ENCODE results near the gene ADK. TPM values are rescaled to one million over a fixed set of nuclear protein-coding genes. Genes with fewer than 3 reads are reported as not detected.

Gene ADK
- total RNA-seq, 4 donors from 2014 or later, result 15.9 to 28.8 (median 23.3) TPM

DNA sequence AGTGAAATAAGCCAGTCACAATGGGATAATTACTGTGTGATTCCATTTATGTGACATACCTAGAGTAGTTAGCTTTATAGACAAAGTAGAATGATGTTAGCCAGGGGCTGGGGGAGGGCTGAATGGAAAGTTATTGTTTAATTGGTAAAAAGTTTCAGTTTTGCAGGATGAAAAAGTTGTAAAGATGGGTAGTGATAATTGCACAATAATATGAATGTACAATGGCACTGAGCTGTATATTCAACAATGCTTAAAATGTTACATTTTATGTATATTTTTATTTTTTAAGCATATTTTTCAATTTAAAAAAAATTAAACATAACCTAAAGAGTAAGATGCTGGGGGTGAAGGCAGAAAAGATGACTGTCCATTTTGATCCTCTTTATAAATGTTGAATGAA lies 459.3 kb downstream of the ADK start:
- Histone ChIP-seq H3K4me1 (no peaks in the 10 kb centered on the region), H3K4me3 (no peak overlapping the region), H3K27ac (no peak overlapping the region), H3K36me3 (no peaks in the 10 kb centered on the region), H3K9me3 (no peaks in the 10 kb centered on the region), H3K27me3 (no peaks in the 10 kb centered on the region)
- intact Hi-C loops (cut with DNase I; ENCODE audit: low total_unique reads) (no loop called here), in situ Hi-C loops (cut with MboI; ENCODE audit: low sequenced_read_pairs in 4 of 4) (no loop called here)
- DNase-seq (no peak), ATAC-seq (no peak)
- TF ChIP-seq POLR2A (IDR thresholded peaks at IDR 0.05), result no peak
- TF ChIP-seq, protein P1, sequence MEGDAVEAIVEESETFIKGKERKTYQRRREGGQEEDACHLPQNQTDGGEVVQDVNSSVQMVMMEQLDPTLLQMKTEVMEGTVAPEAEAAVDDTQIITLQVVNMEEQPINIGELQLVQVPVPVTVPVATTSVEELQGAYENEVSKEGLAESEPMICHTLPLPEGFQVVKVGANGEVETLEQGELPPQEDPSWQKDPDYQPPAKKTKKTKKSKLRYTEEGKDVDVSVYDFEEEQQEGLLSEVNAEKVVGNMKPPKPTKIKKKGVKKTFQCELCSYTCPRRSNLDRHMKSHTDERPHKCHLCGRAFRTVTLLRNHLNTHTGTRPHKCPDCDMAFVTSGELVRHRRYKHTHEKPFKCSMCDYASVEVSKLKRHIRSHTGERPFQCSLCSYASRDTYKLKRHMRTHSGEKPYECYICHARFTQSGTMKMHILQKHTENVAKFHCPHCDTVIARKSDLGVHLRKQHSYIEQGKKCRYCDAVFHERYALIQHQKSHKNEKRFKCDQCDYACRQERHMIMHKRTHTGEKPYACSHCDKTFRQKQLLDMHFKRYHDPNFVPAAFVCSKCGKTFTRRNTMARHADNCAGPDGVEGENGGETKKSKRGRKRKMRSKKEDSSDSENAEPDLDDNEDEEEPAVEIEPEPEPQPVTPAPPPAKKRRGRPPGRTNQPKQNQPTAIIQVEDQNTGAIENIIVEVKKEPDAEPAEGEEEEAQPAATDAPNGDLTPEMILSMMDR (IDR thresholded peaks at IDR 0.05 in 4 of 5, conservative IDR thresholded peaks at IDR 0.05 in 1 of 5), result no peak

GRCh38 chr10:74612195-74612594 lies 461.2 kb downstream of the ADK start:
- TF ChIP-seq, protein P1 (IDR thresholded peaks at IDR 0.05 in 4 of 5, conservative IDR thresholded peaks at IDR 0.05 in 1 of 5), result no peak
- TF ChIP-seq POLR2A (IDR thresholded peaks at IDR 0.05), result no peak
- H3K9me3 ChIP-seq, result no peaks in the 10 kb centered on the region
- in situ Hi-C loops (cut with MboI; ENCODE audit: low sequenced_read_pairs in 4 of 4), result no loop called here
- H3K27ac ChIP-seq, result no peak overlapping the region
- ATAC-seq (no peak), DNase-seq (no peak)
- no peak overlapping the region for H3K4me3 ChIP-seq
- no peaks in the 10 kb centered on the region for H3K4me1 ChIP-seq
- no peaks in the 10 kb centered on the region for H3K27me3 ChIP-seq
- no peaks in the 10 kb centered on the region for H3K36me3 ChIP-seq
- intact Hi-C loops (cut with DNase I; ENCODE audit: low total_unique reads), result no loop called here

DNA sequence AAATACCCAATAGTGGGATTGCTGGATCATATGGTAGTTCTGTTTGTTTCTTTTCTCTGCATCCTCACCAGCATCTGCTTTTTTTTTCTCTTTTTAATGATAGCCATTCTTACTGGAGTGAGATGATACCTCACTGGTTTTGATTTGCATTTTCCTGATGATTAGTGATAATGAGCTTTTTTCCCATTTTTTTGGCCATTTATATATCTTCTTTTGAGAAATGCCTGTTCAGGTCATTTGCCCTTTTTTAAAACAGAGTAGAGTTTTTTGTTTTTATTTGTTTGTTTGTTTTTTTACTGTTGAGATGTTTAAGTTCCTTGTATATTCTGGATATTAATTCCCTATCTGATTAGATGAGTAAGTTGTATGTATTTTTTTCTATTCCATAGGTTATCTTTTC lies 469.6 kb downstream of the ADK start:
- intact Hi-C loops (cut with DNase I; ENCODE audit: low total_unique reads), result no loop called here
- TF ChIP-seq, protein P1 (IDR thresholded peaks at IDR 0.05 in 4 of 5, conservative IDR thresholded peaks at IDR 0.05 in 1 of 5), result no peak
- no peak for TF ChIP-seq POLR2A (IDR thresholded peaks at IDR 0.05)
- ATAC-seq, result no peak
- DNase-seq, result no peak
- Histone ChIP-seq H3K4me1 (no peaks in the 10 kb centered on the region), H3K36me3 (no peaks in the 10 kb centered on the region), H3K9me3 (no peaks in the 10 kb centered on the region), H3K4me3 (no peak overlapping the region), H3K27me3 (no peaks in the 10 kb centered on the region), H3K27ac (no peak overlapping the region)
- in situ Hi-C loops (cut with MboI; ENCODE audit: low sequenced_read_pairs in 4 of 4), result no loop called here

DNA sequence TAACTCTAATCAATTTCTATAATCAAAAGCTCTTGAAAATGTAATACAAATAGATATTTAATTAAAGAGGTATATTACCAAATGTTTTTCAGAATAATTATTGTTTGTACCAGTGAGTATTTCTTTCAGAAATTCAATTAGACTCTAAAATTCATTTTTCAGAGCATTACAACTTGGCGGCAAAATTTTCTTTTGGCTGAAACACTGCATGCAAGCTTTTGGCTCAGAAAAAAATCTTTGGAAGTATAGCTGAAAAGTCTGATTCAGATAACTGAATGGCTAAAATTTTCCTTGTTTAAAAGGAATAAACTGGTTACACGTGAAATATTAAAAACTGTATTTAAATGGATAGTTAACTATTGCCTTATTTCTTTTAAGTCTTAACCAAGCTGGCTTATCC lies 472.8 kb downstream of the ADK start:
- no peaks in the 10 kb centered on the region for H3K27me3 ChIP-seq
- DNase-seq, result no peak
- ATAC-seq, result no peak
- H3K36me3 ChIP-seq, result no peaks in the 10 kb centered on the region
- H3K9me3 ChIP-seq, result no peaks in the 10 kb centered on the region
- TF ChIP-seq, protein P1 (IDR thresholded peaks at IDR 0.05 in 4 of 5, conservative IDR thresholded peaks at IDR 0.05 in 1 of 5), result no peak
- no peak for TF ChIP-seq POLR2A (IDR thresholded peaks at IDR 0.05)
- H3K27ac ChIP-seq, result no peak overlapping the region
- intact Hi-C loops (cut with DNase I; ENCODE audit: low total_unique reads) (no loop called here), in situ Hi-C loops (cut with MboI; ENCODE audit: low sequenced_read_pairs in 4 of 4) (no loop called here)
- H3K4me3 ChIP-seq, result no peak overlapping the region
- no peaks in the 10 kb centered on the region for H3K4me1 ChIP-seq

DNA sequence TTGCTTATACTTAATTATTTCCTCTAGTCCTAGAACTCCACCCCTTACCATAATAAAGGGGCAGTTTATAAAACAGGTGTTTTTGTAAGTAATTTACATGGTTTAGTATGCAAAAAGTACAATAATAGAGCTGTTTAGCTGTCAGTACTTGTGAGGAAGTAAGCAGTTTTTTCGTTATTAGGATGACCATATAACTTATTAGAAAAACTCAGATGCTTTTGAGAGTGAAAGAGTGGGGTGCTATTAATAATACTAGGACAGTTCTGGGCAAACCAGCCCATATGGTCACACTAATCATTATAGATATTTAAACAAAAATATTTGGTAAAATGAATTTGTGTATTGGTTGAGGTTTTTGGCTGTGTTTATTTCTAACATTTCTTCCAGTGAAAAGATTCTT lies 473.5 kb downstream of the ADK start:
- in situ Hi-C loops (cut with MboI; ENCODE audit: low sequenced_read_pairs in 4 of 4) (no loop called here), intact Hi-C loops (cut with DNase I; ENCODE audit: low total_unique reads) (no loop called here)
- Histone ChIP-seq H3K4me1 (no peaks in the 10 kb centered on the region), H3K36me3 (no peaks in the 10 kb centered on the region), H3K4me3 (no peak overlapping the region), H3K27ac (no peak overlapping the region), H3K27me3 (no peaks in the 10 kb centered on the region), H3K9me3 (no peaks in the 10 kb centered on the region)
- DNase-seq, result no peak
- ATAC-seq, result no peak
- TF ChIP-seq, protein P1 (IDR thresholded peaks at IDR 0.05 in 4 of 5, conservative IDR thresholded peaks at IDR 0.05 in 1 of 5), result no peak
- no peak for TF ChIP-seq POLR2A (IDR thresholded peaks at IDR 0.05)
